ENCODE data around the gene HLA-DOA. TPM values are rescaled to one million over a fixed set of nuclear protein-coding genes. Genes with fewer than 3 reads are reported as not detected.

HLA-DOA gene
- total RNA-seq, 1 experiment from 2014 or later = 13.6 TPM

- TF ChIP-seq ZNF425 (CRISPR knock-in tag; conservative IDR thresholded peaks at IDR 0.05) (peak; percentile 54; the same call in 1 of the 2 replicates), CTCF (IDR thresholded peaks at IDR 0.05) (peak; percentile 68), CBFB (CRISPR knock-in tag; IDR thresholded peaks at IDR 0.05; ENCODE audit: low read depth) (no peak), KAT7 (CRISPR knock-in tag; IDR thresholded peaks at IDR 0.05; ENCODE audit: borderline replicate concordance) (no peak), ZNF532 (CRISPR knock-in tag; IDR thresholded peaks at IDR 0.05; ENCODE audit: borderline replicate concordance) (0 out of 2 replicates have a peak, but pooled peaks have one; percentile 42), FOXP1 (CRISPR knock-in tag; IDR thresholded peaks at IDR 0.05; ENCODE audit: borderline replicate concordance) (no peak), FOXJ3 (CRISPR knock-in tag; IDR thresholded peaks at IDR 0.05; ENCODE audit: borderline replicate concordance) (no peak), RORB (CRISPR knock-in tag; IDR thresholded peaks at IDR 0.05) (no peak), ZNF263 (CRISPR knock-in tag; IDR thresholded peaks at IDR 0.05; ENCODE audit: low read depth) (no peak), SP1 (CRISPR knock-in tag; conservative IDR thresholded peaks at IDR 0.05) (no peak), AR (CRISPR knock-in tag; IDR thresholded peaks at IDR 0.05) (no peak), GTF2I (CRISPR knock-in tag; conservative IDR thresholded peaks at IDR 0.05) (no peak), ELF4 (CRISPR knock-in tag; IDR thresholded peaks at IDR 0.05; ENCODE audit: low read depth) (no peak), FOXP4 (CRISPR knock-in tag; IDR thresholded peaks at IDR 0.05) (no peak), STAT6 (CRISPR knock-in tag; conservative IDR thresholded peaks at IDR 0.05; ENCODE audit: low read depth) (no peak), ZNF416 (CRISPR knock-in tag; IDR thresholded peaks at IDR 0.05) (0 out of 2 replicates have a peak, but pooled peaks have one; percentile 36), ZBTB21 (CRISPR knock-in tag; IDR thresholded peaks at IDR 0.05; ENCODE audit: borderline replicate concordance) (no peak), MYBL2 (CRISPR knock-in tag; IDR thresholded peaks at IDR 0.05) (no peak), TCF7 (CRISPR knock-in tag; IDR thresholded peaks at IDR 0.05; ENCODE audit: low read depth) (no peak), ZNF219 (CRISPR knock-in tag; IDR thresholded peaks at IDR 0.05; ENCODE audit: borderline replicate concordance) (no peak), ZBTB43 (CRISPR knock-in tag; IDR thresholded peaks at IDR 0.05) (no peak)
Measured at GRCh38 chr6:32984622-32985389, 24.6 kb downstream of the HLA-DOA start (continued).

Measured in WTC11 (cell line).